ENCODE results near the gene ZNF20.

Gene ZNF20

GRCh38 chr19:12098040-12098439 is 42.1 kb downstream of the ZNF20 start:
- H3K27ac ChIP-seq (replicated peaks): no peak overlapping the region; the same call in 1 of the 2 replicates
- TF ChIP-seq SPI1 (IDR thresholded peaks at IDR 0.05; ENCODE audit: borderline replicate concordance, low read depth) (peak; percentile 54; the same call in 1 of the 2 replicates), GABPA (IDR thresholded peaks at IDR 0.05; ENCODE audit: low read depth) (no peak)
- no peaks in the 10 kb centered on the region for H3K27me3 ChIP-seq (ENCODE audit: insufficient read depth, poor library complexity, severe bottlenecking)
- peak; percentile 6 to 56 for DNase-seq (ENCODE audit: low read depth in 1 of 2, low spot score in 1 of 2)
- H3K4me3 ChIP-seq (replicated peaks; ENCODE audit: insufficient read depth, low read length): no peak overlapping the region

GRCh38 chr19:12095111-12095790 is 44.9 kb downstream of the ZNF20 start:
- no peak overlapping the region for H3K27ac ChIP-seq (replicated peaks)
- no peak overlapping the region for H3K4me3 ChIP-seq (replicated peaks; ENCODE audit: insufficient read depth, low read length)
- H3K27me3 ChIP-seq (ENCODE audit: insufficient read depth, poor library complexity, severe bottlenecking): no peaks in the 10 kb centered on the region
- DNase-seq (ENCODE audit: low read depth in 1 of 2, low spot score in 1 of 2): peak in 1 of 2 experiments; percentile 19
- TF ChIP-seq CTCF (IDR thresholded peaks at IDR 0.05; ENCODE audit: insufficient read depth, low read length) (no peak), SPI1 (IDR thresholded peaks at IDR 0.05; ENCODE audit: borderline replicate concordance, low read depth) (no peak), GABPA (IDR thresholded peaks at IDR 0.05; ENCODE audit: low read depth) (no peak), REST (IDR thresholded peaks at IDR 0.05; ENCODE audit: insufficient replicate concordance, low read depth) (no peak), POLR2AphosphoS5 (IDR thresholded peaks at IDR 0.05; ENCODE audit: low read depth) (no peak)

GRCh38 chr19:12093777-12094176 is 46.4 kb downstream of the ZNF20 start:
- no peak overlapping the region for H3K27ac ChIP-seq (replicated peaks)
- TF ChIP-seq SPI1 (IDR thresholded peaks at IDR 0.05; ENCODE audit: borderline replicate concordance, low read depth): no peak
- no peak for TF ChIP-seq CTCF (IDR thresholded peaks at IDR 0.05; ENCODE audit: insufficient read depth, low read length)
- TF ChIP-seq GABPA (IDR thresholded peaks at IDR 0.05; ENCODE audit: low read depth): no peak
- no peak for TF ChIP-seq REST (IDR thresholded peaks at IDR 0.05; ENCODE audit: insufficient replicate concordance, low read depth)
- no peak for TF ChIP-seq POLR2AphosphoS5 (IDR thresholded peaks at IDR 0.05; ENCODE audit: low read depth)
- no peak for DNase-seq (ENCODE audit: low read depth in 1 of 2, low spot score in 1 of 2)
- no peak overlapping the region for H3K4me3 ChIP-seq (replicated peaks; ENCODE audit: insufficient read depth, low read length)
- H3K27me3 ChIP-seq (ENCODE audit: insufficient read depth, poor library complexity, severe bottlenecking): no peaks in the 10 kb centered on the region

GRCh38 chr19:12092956-12093355 is 47.2 kb downstream of the ZNF20 start:
- H3K27ac ChIP-seq (replicated peaks): peak overlapping the region; percentile 94
- TF ChIP-seq CTCF (IDR thresholded peaks at IDR 0.05; ENCODE audit: insufficient read depth, low read length): no peak
- TF ChIP-seq SPI1 (IDR thresholded peaks at IDR 0.05; ENCODE audit: borderline replicate concordance, low read depth): no peak
- TF ChIP-seq REST (IDR thresholded peaks at IDR 0.05; ENCODE audit: insufficient replicate concordance, low read depth): no peak
- TF ChIP-seq GABPA (IDR thresholded peaks at IDR 0.05; ENCODE audit: low read depth): no peak
- TF ChIP-seq POLR2AphosphoS5 (IDR thresholded peaks at IDR 0.05; ENCODE audit: low read depth): no peak
- no peaks in the 10 kb centered on the region for H3K27me3 ChIP-seq (ENCODE audit: insufficient read depth, poor library complexity, severe bottlenecking)
- H3K4me3 ChIP-seq (replicated peaks; ENCODE audit: insufficient read depth, low read length): no peak overlapping the region
- peak in 1 of 2 experiments; percentile 4 for DNase-seq (ENCODE audit: low read depth in 1 of 2, low spot score in 1 of 2)

Data from HL-60 (cell line).